Measurements from ENCODE around the gene ANO7.

DNA sequence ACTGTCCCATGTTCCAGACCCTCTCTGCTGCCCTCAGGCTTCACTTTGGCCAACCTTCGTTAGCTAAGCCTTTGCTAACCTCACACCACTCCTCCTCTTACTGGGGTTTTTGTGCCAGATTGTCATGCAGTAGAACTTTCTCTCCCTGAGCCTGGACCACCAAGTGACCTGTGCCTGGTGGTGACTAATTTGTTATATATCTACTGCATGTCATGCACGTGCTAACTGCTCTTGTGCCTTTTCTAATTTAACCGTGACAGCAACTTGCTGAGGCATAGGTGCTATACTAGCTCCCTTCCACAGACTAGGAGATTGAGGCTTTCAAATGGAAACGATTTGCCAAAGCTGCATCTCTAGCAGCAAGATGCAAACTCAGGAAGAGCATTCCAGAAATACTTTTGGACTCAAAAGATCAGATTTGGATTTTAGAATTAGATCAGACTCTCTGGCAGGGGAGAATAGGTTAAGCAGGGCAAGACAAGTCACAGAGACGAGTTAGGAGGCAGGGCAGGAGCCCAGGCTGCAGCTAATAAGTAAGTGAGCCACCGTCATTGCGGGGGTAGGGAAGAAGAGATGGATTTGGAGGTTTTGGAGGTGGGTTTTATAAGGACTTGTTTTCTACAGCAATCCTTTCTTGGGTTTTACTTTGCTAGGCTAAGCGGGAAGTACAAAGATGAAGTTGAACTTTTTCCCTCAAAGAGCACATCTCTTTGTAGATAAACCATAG lies 36.4 kb upstream of the ANO7 start:
- TF ChIP-seq, protein P1, sequence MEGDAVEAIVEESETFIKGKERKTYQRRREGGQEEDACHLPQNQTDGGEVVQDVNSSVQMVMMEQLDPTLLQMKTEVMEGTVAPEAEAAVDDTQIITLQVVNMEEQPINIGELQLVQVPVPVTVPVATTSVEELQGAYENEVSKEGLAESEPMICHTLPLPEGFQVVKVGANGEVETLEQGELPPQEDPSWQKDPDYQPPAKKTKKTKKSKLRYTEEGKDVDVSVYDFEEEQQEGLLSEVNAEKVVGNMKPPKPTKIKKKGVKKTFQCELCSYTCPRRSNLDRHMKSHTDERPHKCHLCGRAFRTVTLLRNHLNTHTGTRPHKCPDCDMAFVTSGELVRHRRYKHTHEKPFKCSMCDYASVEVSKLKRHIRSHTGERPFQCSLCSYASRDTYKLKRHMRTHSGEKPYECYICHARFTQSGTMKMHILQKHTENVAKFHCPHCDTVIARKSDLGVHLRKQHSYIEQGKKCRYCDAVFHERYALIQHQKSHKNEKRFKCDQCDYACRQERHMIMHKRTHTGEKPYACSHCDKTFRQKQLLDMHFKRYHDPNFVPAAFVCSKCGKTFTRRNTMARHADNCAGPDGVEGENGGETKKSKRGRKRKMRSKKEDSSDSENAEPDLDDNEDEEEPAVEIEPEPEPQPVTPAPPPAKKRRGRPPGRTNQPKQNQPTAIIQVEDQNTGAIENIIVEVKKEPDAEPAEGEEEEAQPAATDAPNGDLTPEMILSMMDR (IDR thresholded peaks at IDR 0.05) = no peak
- TF ChIP-seq POLR2A (IDR thresholded peaks at IDR 0.05) = no peak

All from prostate gland (tissue), 2 donors.